Astrocyte (in vitro differentiated cells and primary cell): ENCODE data around the gene PTPRD. TPM values are rescaled to one million over a fixed set of nuclear protein-coding genes. Genes with fewer than 3 reads are reported as not detected.

Experiments
- DNase-seq: peaks from one replicate; pipeline ENCODE4 v3.0.0-alpha.2; 2010; ENCODE audit warnings: low read depth
- FAIRE-seq: peaks from 2 replicates; lab custom pipeline; 2011; peaks lifted over from hg19 to GRCh38; lab: Jason Lieb, UNC
- H2AFZ ChIP-seq: 2 replicates; pipeline ENCODE4 v1.6.0; 2012; ENCODE audit warnings: low read depth, low read length, inconsistent platforms
- H3K27ac ChIP-seq: 2 replicates; pipeline ENCODE4 v1.5.1; 2011; ENCODE audit warnings: low read depth, low read length, inconsistent platforms
- H3K27me3 ChIP-seq: 2 replicates; pipeline ENCODE4 v1.6.0; 2011; ENCODE audit warnings: low read length, inconsistent platforms; ENCODE audit not compliant: insufficient read depth
- H3K36me3 ChIP-seq: 2 replicates; pipeline ENCODE4 v1.5.1; 2011; ENCODE audit warnings: low read length, inconsistent platforms; ENCODE audit not compliant: insufficient read depth
- H3K4me1 ChIP-seq: 2 replicates; pipeline ENCODE4 v1.5.1; 2011; ENCODE audit warnings: low read length, inconsistent platforms; ENCODE audit not compliant: insufficient read depth
- H3K4me2 ChIP-seq: 2 replicates; pipeline ENCODE4 v1.6.0; 2012; ENCODE audit warnings: low read length, inconsistent platforms
- H3K4me3 ChIP-seq: 2 replicates; pipeline ENCODE4 v1.5.1; 2011; ENCODE audit warnings: low read depth, mild to moderate bottlenecking, low read length, inconsistent platforms; ENCODE audit not compliant: insufficient read depth
- H3K79me2 ChIP-seq: 2 replicates; pipeline ENCODE4 v1.6.0; 2012; ENCODE audit warnings: mild to moderate bottlenecking, low read length, inconsistent platforms; ENCODE audit not compliant: insufficient read depth
- H3K9ac ChIP-seq: 2 replicates; pipeline ENCODE4 v1.6.0; 2012; ENCODE audit warnings: mild to moderate bottlenecking, low read length, inconsistent platforms
- H3K9me3 ChIP-seq: 2 replicates; pipeline ENCODE4 v1.5.1; 2012; ENCODE audit warnings: low read depth, mild to moderate bottlenecking, low read length, inconsistent platforms; ENCODE audit not compliant: insufficient read depth
- H4K20me1 ChIP-seq: 2 replicates; pipeline ENCODE4 v1.6.0; 2012; ENCODE audit warnings: low read length, inconsistent platforms; ENCODE audit not compliant: insufficient read depth
- H3K27ac Mint-ChIP-seq: one replicate; pipeline ENCODE4 v1.8.0; 2021; ENCODE audit warnings: mild to moderate bottlenecking, mixed read lengths; ENCODE audit not compliant: unreplicated experiment
- H3K27me3 Mint-ChIP-seq: one replicate; pipeline ENCODE4 v1.8.0; 2021; ENCODE audit warnings: low read depth, mixed read lengths; ENCODE audit not compliant: unreplicated experiment
- H3K36me3 Mint-ChIP-seq: one replicate; pipeline ENCODE4 v1.8.0; 2021; ENCODE audit warnings: low read depth, mixed read lengths; ENCODE audit not compliant: unreplicated experiment
- H3K4me1 Mint-ChIP-seq: one replicate; pipeline ENCODE4 v1.8.0; 2021; ENCODE audit warnings: low read depth, mixed read lengths; ENCODE audit not compliant: unreplicated experiment
- H3K4me3 Mint-ChIP-seq: one replicate; pipeline ENCODE4 v1.8.0; 2021; ENCODE audit warnings: mild to moderate bottlenecking, moderate library complexity, mixed read lengths; ENCODE audit not compliant: unreplicated experiment
- H3K9me3 Mint-ChIP-seq: one replicate; pipeline ENCODE4 v1.8.0; 2021; ENCODE audit warnings: mild to moderate bottlenecking, mixed read lengths; ENCODE audit not compliant: unreplicated experiment
- EZH2 ChIP-seq: IDR thresholded peaks from 2 replicates; pipeline ENCODE4 v1.6.1; 2012; ENCODE audit warnings: mild to moderate bottlenecking, low read length, inconsistent platforms; ENCODE audit not compliant: insufficient read depth
- total RNA-seq: library from RNA; stranded (reverse); gene quantifications from 2 replicates; pipeline ENCODE4 v1.2.1, GENCODE V29; 2021
- TF ChIP-seq, protein P1 (sequence below): IDR thresholded peaks from 2 replicates; pipeline ENCODE4 v1.5.1; 2011; ENCODE audit warnings: low read depth, mild to moderate bottlenecking, inconsistent platforms, low read length, moderate library complexity; ENCODE audit not compliant: insufficient read depth

Gene PTPRD
- total RNA-seq, 1 donor from 2014 or later, result 88.1 TPM

- H3K4me1 Mint-ChIP-seq, result peaks cover 11% of the 10 kb centered on the region
- TF ChIP-seq EZH2, result no peak
- TF ChIP-seq, protein P1, sequence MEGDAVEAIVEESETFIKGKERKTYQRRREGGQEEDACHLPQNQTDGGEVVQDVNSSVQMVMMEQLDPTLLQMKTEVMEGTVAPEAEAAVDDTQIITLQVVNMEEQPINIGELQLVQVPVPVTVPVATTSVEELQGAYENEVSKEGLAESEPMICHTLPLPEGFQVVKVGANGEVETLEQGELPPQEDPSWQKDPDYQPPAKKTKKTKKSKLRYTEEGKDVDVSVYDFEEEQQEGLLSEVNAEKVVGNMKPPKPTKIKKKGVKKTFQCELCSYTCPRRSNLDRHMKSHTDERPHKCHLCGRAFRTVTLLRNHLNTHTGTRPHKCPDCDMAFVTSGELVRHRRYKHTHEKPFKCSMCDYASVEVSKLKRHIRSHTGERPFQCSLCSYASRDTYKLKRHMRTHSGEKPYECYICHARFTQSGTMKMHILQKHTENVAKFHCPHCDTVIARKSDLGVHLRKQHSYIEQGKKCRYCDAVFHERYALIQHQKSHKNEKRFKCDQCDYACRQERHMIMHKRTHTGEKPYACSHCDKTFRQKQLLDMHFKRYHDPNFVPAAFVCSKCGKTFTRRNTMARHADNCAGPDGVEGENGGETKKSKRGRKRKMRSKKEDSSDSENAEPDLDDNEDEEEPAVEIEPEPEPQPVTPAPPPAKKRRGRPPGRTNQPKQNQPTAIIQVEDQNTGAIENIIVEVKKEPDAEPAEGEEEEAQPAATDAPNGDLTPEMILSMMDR, result no peak
- no peaks in the 10 kb centered on the region for H3K36me3 ChIP-seq
Observed at GRCh38 chr9:8683496-8683895, 1929.3 kb downstream of the PTPRD start.

GRCh38 chr9:8680658-8681057, 1932.1 kb downstream of the PTPRD start:
- H3K27ac ChIP-seq, result no peak overlapping the region
- DNase-seq, result no peak
- FAIRE-seq, result no peak
- no peaks in the 10 kb centered on the region for H4K20me1 ChIP-seq
- Mint-ChIP-seq H3K36me3 (no peaks in the 10 kb centered on the region), H3K27ac (no peak overlapping the region), H3K4me3 (no peak overlapping the region), H3K9me3 (no peaks in the 10 kb centered on the region), H3K4me1 (peaks cover 27% of the 10 kb centered on the region), H3K27me3 (no peaks in the 10 kb centered on the region)
- TF ChIP-seq, protein P1, result no peak
- TF ChIP-seq EZH2, result no peak
- no peaks in the 10 kb centered on the region for H3K27me3 ChIP-seq
- H3K9me3 ChIP-seq, result no peaks in the 10 kb centered on the region
- no peak overlapping the region for H2AFZ ChIP-seq
- no peak overlapping the region for H3K9ac ChIP-seq
- no peaks in the 10 kb centered on the region for H3K4me1 ChIP-seq
- H3K4me3 ChIP-seq, result no peak overlapping the region
- no peak overlapping the region for H3K4me2 ChIP-seq
- H3K79me2 ChIP-seq, result no peaks in the 10 kb centered on the region
- H3K36me3 ChIP-seq, result no peaks in the 10 kb centered on the region

More at GRCh38 chr9:8683496-8683895, 1929.3 kb downstream of the PTPRD start:
- H3K9me3 ChIP-seq, result no peaks in the 10 kb centered on the region
- no peak overlapping the region for H3K9ac ChIP-seq
- no peaks in the 10 kb centered on the region for H3K27me3 ChIP-seq
- no peaks in the 10 kb centered on the region for H3K27me3 Mint-ChIP-seq
- H3K4me2 ChIP-seq, result no peak overlapping the region
- DNase-seq (no peak), FAIRE-seq (no peak)
- no peak overlapping the region for H3K4me3 ChIP-seq
- H2AFZ ChIP-seq, result no peak overlapping the region
- no peaks in the 10 kb centered on the region for H3K79me2 ChIP-seq
- H3K27ac ChIP-seq, result no peak overlapping the region
- no peaks in the 10 kb centered on the region for H3K36me3 Mint-ChIP-seq
- H3K27ac Mint-ChIP-seq, result no peak overlapping the region
- H3K4me3 Mint-ChIP-seq, result no peak overlapping the region
- H3K4me1 ChIP-seq, result no peaks in the 10 kb centered on the region
- no peaks in the 10 kb centered on the region for H3K9me3 Mint-ChIP-seq
- no peaks in the 10 kb centered on the region for H4K20me1 ChIP-seq

GRCh38 chr9:8680157-8680556, 1932.6 kb downstream of the PTPRD start:
- Mint-ChIP-seq H3K4me1 (peaks cover 27% of the 10 kb centered on the region), H3K27me3 (no peaks in the 10 kb centered on the region), H3K27ac (no peak overlapping the region)

More at GRCh38 chr9:8680157-8680556, 1932.6 kb downstream of the PTPRD start:
- Histone ChIP-seq H3K36me3 (no peaks in the 10 kb centered on the region), H3K4me1 (no peaks in the 10 kb centered on the region), H3K4me2 (no peak overlapping the region), H3K4me3 (no peak overlapping the region), H3K9me3 (no peaks in the 10 kb centered on the region), H3K9ac (no peak overlapping the region), H2AFZ (no peak overlapping the region), H3K27me3 (no peaks in the 10 kb centered on the region), H4K20me1 (no peaks in the 10 kb centered on the region), H3K27ac (no peak overlapping the region), H3K79me2 (no peaks in the 10 kb centered on the region)
- FAIRE-seq (no peak), DNase-seq (no peak)
- Mint-ChIP-seq H3K36me3 (no peaks in the 10 kb centered on the region), H3K9me3 (no peaks in the 10 kb centered on the region), H3K4me3 (no peak overlapping the region)
- TF ChIP-seq EZH2, result no peak
- TF ChIP-seq, protein P1, result no peak
